Activated CD8-positive, alpha-beta T cell treated with anti-CD3 and anti-CD28 coated beads for 36 hours (primary cell): ENCODE results near the gene GNAZ. TPM values are rescaled to one million over a fixed set of nuclear protein-coding genes. Genes with fewer than 3 reads are reported as not detected.

Experiments
- ATAC-seq: fragments of 200-7000 bp; cut with Tn5 transposase; one replicate; pipeline ENCODE4 v1.10.0; 2021; ENCODE audit warnings: mild to moderate bottlenecking, moderate library complexity
- CTCF ChIA-PET: fragments of 350-600 bp; sonication (Branson Sonifier 250); formaldehyde crosslinking; loops from one replicate; lab custom pipeline; 2021; ENCODE audit warnings: antibody characterized with exemption; lab: Charles Lee
- POLR2A ChIA-PET: fragments of 350-600 bp; sonication (Branson Sonifier 250); formaldehyde crosslinking; loops from one replicate; lab custom pipeline; 2021; ENCODE audit warnings: antibody characterized with exemption; lab: Charles Lee
- DNase-seq: peaks from one replicate; pipeline ENCODE4 v3.0.0-alpha.2; 2020
- H3K27ac Mint-ChIP-seq: one replicate; pipeline ENCODE4 v1.8.0; 2021; ENCODE audit warnings: mild to moderate bottlenecking, mixed read lengths
- H3K27me3 Mint-ChIP-seq: one replicate; pipeline ENCODE4 v1.8.0; 2021; ENCODE audit warnings: mixed read lengths
- H3K36me3 Mint-ChIP-seq: one replicate; pipeline ENCODE4 v1.8.0; 2021; ENCODE audit warnings: low read depth, mixed read lengths
- H3K4me1 Mint-ChIP-seq: one replicate; pipeline ENCODE4 v1.8.0; 2021; ENCODE audit warnings: low read depth, mixed read lengths
- H3K4me3 Mint-ChIP-seq: one replicate; pipeline ENCODE4 v1.8.0; 2021; ENCODE audit warnings: mild to moderate bottlenecking, moderate library complexity, mixed read lengths
- H3K9me3 Mint-ChIP-seq: one replicate; pipeline ENCODE4 v1.8.0; 2021; ENCODE audit warnings: mixed read lengths
- CTCF ChIP-seq: fragments of 200-600 bp; IDR thresholded peaks from one replicate; pipeline ENCODE4 v1.8.0; 2022; ENCODE audit warnings: antibody characterized with exemption, mild to moderate bottlenecking
- intact Hi-C: fragments of 100-400 bp; cut with micrococcal nuclease; formaldehyde crosslinking; loops from one replicate; pipeline ENCODE4 v1.10.0; 2022
- total RNA-seq, 2 experiments: library from RNA; stranded (reverse); gene quantifications; one replicate each; pipeline ENCODE4 v1.2.3, GENCODE V29; 2021

GNAZ gene
- total RNA-seq, 2 experiments from 2014 or later = 0.50 to 0.56 TPM

GRCh38 chr22:23103199-23103954, 33.1 kb downstream of the GNAZ start:
- Mint-ChIP-seq H3K27ac (no peak overlapping the region), H3K4me3 (no peak overlapping the region), H3K4me1 (no peaks in the 10 kb centered on the region), H3K9me3 (no peaks in the 10 kb centered on the region), H3K36me3 (no peaks in the 10 kb centered on the region), H3K27me3 (no peaks in the 10 kb centered on the region)
- ChIA-PET CTCF (interaction anchor here (0.7 to 0.9 kb wide), 2 partner anchors 144 to 255 kb away, joined by 3 read pairs; no protein-coding TSS in a partner anchor), POLR2A (no interaction called here)
- DNase-seq (no peak), ATAC-seq (no peak)
- no peak for TF ChIP-seq CTCF
- intact Hi-C loops = no loop called here

GRCh38 chr22:23104187-23104971, 34.1 kb downstream of the GNAZ start:
- DNase-seq = no peak
- TF ChIP-seq CTCF = no peak
- Mint-ChIP-seq H3K27ac (no peak overlapping the region), H3K4me3 (no peak overlapping the region), H3K4me1 (no peaks in the 10 kb centered on the region), H3K9me3 (no peaks in the 10 kb centered on the region), H3K36me3 (no peaks in the 10 kb centered on the region), H3K27me3 (no peaks in the 10 kb centered on the region)
- no peak for ATAC-seq
- POLR2A ChIA-PET = no interaction called here
- CTCF ChIA-PET = no interaction called here
- intact Hi-C loops = no loop called here

GRCh38 chr22:23105304-23105703, 35.0 kb downstream of the GNAZ start:
- CTCF ChIA-PET = no interaction called here
- DNase-seq (no peak), ATAC-seq (no peak)
- Mint-ChIP-seq H3K27me3 (no peaks in the 10 kb centered on the region), H3K27ac (no peak overlapping the region), H3K4me3 (no peak overlapping the region), H3K36me3 (no peaks in the 10 kb centered on the region), H3K4me1 (no peaks in the 10 kb centered on the region), H3K9me3 (no peaks in the 10 kb centered on the region)
- POLR2A ChIA-PET = no interaction called here
- intact Hi-C loops = no loop called here
- no peak for TF ChIP-seq CTCF

GRCh38 chr22:23105919-23106318, 35.6 kb downstream of the GNAZ start:
- TF ChIP-seq CTCF = no peak
- no peaks in the 10 kb centered on the region for H3K4me1 Mint-ChIP-seq
- intact Hi-C loops = no loop called here
- no peak overlapping the region for H3K27ac Mint-ChIP-seq
- DNase-seq = no peak
- H3K4me3 Mint-ChIP-seq = no peak overlapping the region
- no peaks in the 10 kb centered on the region for H3K9me3 Mint-ChIP-seq
- H3K36me3 Mint-ChIP-seq = no peaks in the 10 kb centered on the region
- no peak for ATAC-seq
- CTCF ChIA-PET = no interaction called here
- H3K27me3 Mint-ChIP-seq = no peaks in the 10 kb centered on the region
- POLR2A ChIA-PET = no interaction called here

GRCh38 chr22:23106344-23106743, 36.0 kb downstream of the GNAZ start:
- intact Hi-C loops = no loop called here
- POLR2A ChIA-PET = no interaction called here
- Mint-ChIP-seq H3K9me3 (no peaks in the 10 kb centered on the region), H3K27ac (no peak overlapping the region), H3K36me3 (no peaks in the 10 kb centered on the region), H3K4me1 (no peaks in the 10 kb centered on the region), H3K4me3 (no peak overlapping the region), H3K27me3 (no peaks in the 10 kb centered on the region)
- DNase-seq (no peak), ATAC-seq (no peak)
- TF ChIP-seq CTCF = no peak
- CTCF ChIA-PET = no interaction called here
